Astrocyte (in vitro differentiated cells and primary cell): ENCODE results near the gene SLC35G3.

ENCODE experiments used
- CTCF ChIP-seq: IDR thresholded peaks from 2 replicates; pipeline ENCODE4 v1.5.1; 2011; ENCODE audit warnings: low read depth, mild to moderate bottlenecking, inconsistent platforms, low read length, moderate library complexity; ENCODE audit not compliant: insufficient read depth
- EZH2 ChIP-seq: IDR thresholded peaks from 2 replicates; pipeline ENCODE4 v1.6.1; 2012; ENCODE audit warnings: mild to moderate bottlenecking, low read length, inconsistent platforms; ENCODE audit not compliant: insufficient read depth

- no peak for TF ChIP-seq CTCF
- no peak for TF ChIP-seq EZH2
Observed at GRCh38 chr17:35240861-35241260, 46.7 kb upstream of the SLC35G3 start.
